GM18873 (cell line): ENCODE measurements around the gene UGT3A2.
"Not testable (repeated sequence)": the region's sequence is repeated elsewhere in the genome, so short reads cannot be mapped to it uniquely, and the experiment has no call there.

Source experiments
- ATAC-seq: cut with Tn5 transposase; IDR thresholded peaks from one replicate; pipeline ENCODE4 v1.9.1; 2021; ENCODE audit warnings: mild to moderate bottlenecking, moderate library complexity, moderate number of reproducible peaks; ENCODE audit not compliant: unreplicated experiment, low FRiP score

UGT3A2 gene

DNA sequence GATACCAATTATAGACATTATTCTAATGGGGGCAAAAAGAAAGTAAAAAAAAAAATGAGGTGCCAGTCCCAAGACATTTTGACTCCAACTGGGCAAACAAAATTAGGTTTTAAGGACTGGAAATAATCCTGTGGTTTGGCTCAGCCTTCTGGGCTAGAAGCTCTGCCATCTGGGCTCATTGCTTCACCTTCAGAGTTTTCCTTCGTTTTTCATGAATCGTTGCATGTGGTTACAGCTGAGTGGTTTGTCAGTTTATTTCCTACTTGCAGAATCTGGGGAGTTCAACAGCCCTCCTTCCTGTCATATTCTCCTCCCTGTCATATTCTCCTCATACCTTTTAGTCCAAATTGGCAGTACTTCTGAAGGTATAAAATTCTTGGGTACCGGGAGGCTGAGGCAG lies 12.0 kb downstream of the UGT3A2 start:
- ATAC-seq, result no peak

- no peak for ATAC-seq
These were observed 14.1 kb downstream of the UGT3A2 start for GRCh38 chr5:36052538-36052937.

GRCh38 chr5:36049949-36050348 lies 16.7 kb downstream of the UGT3A2 start:
- ATAC-seq, result no peak

DNA sequence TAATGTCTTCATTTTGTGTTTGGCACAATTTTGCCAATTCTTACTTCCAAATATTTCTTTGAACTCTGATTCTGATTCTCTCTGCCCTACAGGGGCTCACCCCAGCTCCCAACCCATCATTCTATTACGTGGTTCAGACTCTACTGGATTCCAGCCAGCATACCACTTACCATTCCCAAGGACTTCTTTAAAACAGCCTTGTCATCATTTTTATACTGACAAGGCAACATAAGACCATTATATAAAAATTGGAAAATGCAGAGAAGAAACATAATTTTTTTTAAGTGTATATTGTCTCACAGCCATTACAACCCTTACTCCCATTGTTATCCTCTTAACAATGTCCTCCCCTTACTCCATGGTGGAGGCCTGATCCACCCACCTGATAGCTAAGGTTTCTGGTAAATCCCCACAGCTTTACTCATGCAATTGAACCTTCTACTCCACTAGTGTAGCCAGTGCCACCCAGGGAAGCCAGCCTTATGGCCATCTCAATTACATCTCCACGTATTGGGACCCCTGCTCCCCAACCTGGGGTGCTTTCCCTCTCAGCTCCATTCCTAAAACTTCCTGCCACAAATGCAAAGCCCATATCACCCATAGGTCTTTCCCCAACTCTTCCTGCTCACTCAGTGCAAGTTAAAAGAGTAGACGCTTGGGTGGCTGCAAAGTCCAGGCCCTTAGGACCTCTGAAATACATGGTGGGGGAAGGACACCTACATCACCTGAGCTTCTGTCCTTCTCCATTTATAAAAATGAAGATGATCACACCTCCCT lies 19.1 kb downstream of the UGT3A2 start:
- ATAC-seq, result no peak

DNA sequence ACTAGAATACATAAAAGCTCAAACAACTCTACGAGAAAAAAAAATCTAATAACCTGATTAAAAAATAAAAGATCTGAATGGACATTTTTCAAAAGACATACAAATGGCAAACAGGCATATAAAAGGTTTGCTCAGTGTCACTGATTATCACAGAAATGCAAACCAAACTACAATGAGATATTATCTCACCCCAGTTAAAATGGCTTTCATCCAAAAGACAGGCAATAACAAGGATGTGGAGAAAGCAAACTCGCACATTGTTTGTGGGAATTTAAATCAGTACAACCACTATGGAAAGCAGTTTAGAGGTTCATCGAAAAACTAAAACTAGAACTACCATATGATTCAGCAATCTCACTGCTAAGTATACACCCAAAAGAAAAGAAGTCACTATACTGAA lies 20.8 kb downstream of the UGT3A2 start:
- no peak for ATAC-seq

DNA sequence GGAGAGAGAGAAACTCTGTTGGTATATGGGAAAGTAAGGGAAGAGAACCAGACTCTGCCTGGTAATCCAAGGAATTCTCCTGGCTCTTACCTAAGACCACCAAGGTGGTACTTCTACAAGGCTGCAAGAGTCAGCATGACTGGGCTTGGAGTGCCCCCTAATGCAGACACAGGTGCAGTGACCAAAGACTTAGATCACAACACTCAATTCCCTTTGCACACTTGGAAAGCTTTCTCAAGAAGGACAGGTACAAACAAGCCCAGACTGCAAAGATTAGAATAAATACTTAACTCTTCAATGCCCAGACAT lies 25.2 kb downstream of the UGT3A2 start:
- ATAC-seq, result no peak

DNA sequence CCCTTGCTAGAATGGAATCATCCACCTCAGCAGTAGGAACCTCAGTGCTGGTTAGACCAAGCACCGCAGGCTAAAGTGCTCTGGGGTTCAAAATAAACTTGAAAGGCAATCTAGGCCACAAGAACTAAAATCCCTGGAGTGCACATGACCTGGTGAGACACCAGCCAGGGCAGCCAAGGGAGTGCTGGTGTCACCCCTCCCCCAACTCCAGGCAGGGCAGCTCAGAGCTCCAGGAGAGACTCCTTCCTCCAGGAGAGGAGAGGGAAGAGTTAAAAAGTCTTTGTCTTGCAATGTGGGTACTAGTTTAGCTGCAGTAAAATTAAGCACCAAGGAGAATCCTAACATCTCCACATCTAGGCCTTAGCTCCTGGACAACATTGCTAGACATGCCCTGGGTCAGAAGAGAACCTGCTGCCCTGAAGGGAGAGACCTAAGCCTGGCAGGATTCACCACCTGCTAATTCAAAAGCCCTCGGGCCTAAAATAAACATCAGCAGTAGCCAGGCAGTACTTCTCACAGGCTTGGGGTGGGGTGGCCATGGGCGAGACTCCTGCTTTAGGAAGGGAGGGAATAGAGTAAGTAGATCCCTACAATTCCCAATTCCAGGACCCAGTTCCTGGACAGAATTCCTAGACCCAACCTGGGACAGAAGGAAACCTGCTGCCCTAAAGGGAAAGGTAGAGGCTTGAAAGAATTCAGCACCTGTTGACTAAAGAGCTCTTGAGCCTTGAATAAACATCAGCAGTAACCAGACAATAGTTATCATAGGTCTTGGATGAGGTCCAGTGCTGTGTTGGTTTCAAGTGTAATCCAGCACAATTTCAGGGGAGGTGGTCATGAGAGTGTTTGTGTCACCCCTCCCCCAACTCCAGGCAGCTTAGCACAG lies 25.8 kb downstream of the UGT3A2 start:
- no peak for ATAC-seq

DNA sequence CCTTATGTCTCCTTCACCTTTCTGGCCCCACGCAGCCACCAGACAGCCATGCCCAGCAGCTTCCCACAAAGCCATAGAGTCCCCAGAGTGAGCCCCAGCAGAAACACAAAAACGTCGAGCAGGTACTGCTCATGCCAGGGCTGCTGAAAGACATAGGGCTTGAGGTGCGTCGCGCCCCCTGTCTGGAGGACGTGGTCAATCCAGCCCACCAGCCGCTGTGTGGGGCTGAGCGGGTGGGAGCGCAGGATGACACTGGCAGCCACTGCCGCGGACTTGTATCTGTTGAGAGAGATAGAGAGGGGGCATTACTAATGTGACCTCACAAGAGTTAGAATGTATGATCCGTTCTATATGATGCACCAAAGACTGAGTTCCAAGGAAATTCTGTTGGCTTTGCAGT lies 31.0 kb downstream of the UGT3A2 start:
- ATAC-seq, result no peak

GRCh38 chr5:36034536-36035134 lies 32.0 kb downstream of the UGT3A2 start:
- not testable (repeated sequence) for ATAC-seq

DNA sequence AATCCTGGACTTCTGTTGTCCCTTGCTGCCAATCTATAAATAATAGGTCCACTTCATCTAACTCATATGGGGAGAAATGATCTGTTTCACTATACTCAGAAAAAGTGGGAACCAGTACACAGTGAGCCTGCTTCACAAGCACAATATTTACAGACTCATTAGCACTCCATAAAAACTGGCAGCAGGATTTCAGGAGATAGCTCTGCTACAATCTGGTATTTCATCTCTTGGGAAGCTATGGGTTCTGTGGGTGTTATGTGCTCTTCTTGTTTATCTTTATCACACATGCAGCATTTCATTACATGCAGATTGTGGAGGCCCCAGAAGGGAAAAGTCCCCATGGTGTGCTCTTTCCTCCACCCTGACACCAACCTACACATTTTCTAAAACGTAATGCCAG lies 33.2 kb downstream of the UGT3A2 start:
- ATAC-seq, result no peak

DNA sequence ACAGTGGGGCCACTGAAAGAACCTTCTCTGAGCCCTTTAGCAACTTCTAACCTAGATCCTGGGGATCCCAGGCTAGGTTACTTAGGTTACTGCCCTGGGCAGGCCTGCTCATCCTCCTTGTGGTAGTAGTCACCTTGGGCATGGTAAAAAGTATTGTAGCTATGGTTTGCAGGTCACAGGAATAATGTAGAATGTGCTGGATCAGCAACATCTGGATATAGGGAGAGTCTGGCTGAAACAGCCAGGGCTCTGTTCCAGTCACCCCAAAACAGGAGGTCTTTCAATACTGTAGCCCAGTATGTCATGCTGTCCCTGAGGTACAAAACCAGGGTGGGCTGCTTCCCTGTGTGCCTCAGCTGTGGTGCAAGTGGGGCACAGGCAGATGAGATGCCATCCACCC lies 33.6 kb downstream of the UGT3A2 start:
- no peak for ATAC-seq

- no peak for ATAC-seq
These were observed 35.5 kb downstream of the UGT3A2 start for GRCh38 chr5:36031223-36031622.

GRCh38 chr5:36029914-36030313 lies 36.8 kb downstream of the UGT3A2 start:
- no peak for ATAC-seq

DNA sequence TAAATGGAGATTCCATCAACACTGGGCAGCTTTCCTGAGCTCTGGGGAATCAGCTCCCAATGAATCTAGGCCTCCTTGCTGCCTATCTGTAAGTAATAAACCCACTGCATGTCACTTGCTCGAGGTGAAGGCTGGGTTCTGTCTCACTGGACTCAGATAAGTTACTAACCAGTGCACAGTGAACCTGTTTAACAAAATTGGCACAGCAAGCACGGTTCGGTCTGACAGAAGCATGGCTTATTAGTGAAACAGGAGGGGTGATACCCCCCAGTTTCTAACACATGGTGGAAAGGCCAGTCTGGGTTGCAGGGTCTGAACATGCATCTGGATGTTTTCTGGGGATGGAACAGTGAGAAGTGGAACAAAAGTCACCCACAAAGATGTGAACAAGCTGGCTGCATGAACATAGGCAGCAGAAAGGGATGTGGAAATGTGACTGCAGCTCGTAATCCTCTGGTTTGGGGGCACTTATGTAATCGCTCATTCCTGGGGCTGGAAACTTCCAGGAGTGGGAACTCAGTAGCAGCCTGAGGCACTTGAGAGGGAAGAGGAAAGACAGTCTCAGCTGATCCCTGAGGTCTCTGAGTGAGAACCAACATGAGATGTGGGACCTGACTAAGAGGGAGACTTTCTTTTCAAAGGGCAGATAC lies 37.7 kb downstream of the UGT3A2 start:
- no peak for ATAC-seq

DNA sequence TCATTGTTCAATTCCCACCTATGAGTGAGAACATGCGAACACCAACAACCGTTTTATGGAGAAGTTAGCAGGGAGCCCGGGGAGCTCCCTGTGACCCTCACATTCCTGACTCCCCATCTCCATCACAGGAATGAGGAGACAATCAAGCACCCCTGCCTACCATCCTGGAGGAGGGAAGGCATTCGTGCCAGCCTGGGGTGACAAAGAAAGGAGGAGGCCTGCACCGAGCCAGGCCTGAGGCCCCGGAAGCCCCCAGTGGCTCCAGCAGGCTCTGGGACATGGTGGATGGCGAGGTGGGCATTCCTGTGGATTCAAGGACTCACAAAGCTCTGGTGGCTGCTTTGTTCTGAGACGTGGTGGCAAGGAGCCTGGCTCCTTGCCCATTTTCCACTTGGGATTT lies 39.0 kb downstream of the UGT3A2 start:
- no peak for ATAC-seq

- ATAC-seq, result no peak
These were observed 39.8 kb downstream of the UGT3A2 start for GRCh38 chr5:36026706-36027465.

DNA sequence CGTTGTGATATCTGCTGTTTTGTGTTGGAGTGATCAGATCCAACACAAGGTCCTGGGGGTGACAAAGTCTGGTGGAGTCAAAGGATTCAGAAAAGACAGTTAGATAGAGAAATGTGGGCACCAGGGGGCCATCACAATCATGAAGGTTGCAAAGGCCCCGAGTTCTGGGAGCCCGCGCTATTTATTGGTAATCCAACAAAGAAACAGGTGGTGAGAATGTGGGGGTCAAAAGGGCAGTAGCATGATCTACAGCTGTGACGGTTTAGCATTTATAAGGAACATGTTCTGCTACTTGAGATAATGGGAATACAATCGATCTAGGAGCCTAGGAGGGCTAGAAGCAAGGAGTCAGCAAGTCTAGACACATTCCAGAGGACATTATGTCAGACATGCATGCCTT lies 44.4 kb downstream of the UGT3A2 start:
- not testable (repeated sequence) for ATAC-seq

- not testable (repeated sequence) for ATAC-seq
These were observed 47.1 kb downstream of the UGT3A2 start for GRCh38 chr5:36019584-36019983.

- ATAC-seq, result no peak
These were observed 49.1 kb downstream of the UGT3A2 start for GRCh38 chr5:36017622-36018021.

GRCh38 chr5:36017004-36017403 lies 49.7 kb downstream of the UGT3A2 start:
- ATAC-seq, result no peak
